GM21528 (cell line): Measurements from ENCODE around the gene CDCA4.
"Not testable (repeated sequence)": the region's sequence is repeated elsewhere in the genome, so short reads cannot be mapped to it uniquely, and the experiment has no call there.

Experiments used
- ATAC-seq: cut with Tn5 transposase; IDR thresholded peaks from one replicate; pipeline ENCODE4 v1.9.1; 2021; ENCODE audit warnings: mild to moderate bottlenecking, moderate library complexity; ENCODE audit not compliant: unreplicated experiment, low FRiP score

The CDCA4 gene

DNA sequence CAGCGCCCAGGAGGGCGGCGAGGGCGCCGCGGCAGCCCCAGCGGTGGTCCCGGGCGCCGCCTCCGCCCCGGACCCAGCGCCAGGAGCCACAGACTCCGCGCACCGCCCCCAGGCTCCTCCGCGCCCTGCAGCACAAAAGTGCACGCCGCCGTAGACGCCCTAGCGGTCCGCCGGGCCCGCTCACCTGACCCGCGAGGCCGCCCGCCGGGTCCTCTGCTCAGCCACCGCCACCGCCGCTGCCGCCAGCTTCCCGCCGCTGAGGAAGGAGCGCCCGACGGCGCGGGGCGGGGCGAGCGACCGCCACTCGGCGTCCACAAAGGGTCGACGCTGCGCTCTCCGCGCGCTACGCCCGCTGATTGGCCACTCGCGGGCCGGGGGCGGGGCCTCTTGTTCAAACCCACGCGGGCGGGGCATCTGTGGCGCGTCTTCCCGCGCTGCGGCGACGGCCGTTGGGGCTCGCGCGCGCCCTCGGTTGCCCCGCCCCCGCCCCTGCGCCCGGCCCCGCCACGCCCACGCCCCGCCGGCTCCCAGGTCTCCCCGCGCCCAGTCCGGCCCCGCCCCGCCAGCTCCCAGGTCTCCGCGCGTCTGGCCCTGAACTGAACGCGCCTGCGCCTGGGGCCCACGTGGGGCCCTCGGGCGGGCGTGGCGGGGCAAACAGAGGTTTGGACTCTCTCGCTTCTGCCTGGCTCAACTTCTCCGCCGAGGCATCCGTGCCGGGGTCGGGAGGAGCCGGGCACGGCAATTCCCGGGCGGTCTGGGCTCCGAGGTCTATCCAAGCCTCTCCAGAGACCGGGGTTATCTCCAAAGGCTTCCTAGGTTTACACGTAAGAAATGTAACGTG is at the start of gene CDCA4:
Gene CDCA4 (minus strand): TSS at position 269 of the 841 bp plus-strand sequence. CDS start 9,154 bp downstream, outside the sequence.
- peak; percentile 73 for ATAC-seq

DNA sequence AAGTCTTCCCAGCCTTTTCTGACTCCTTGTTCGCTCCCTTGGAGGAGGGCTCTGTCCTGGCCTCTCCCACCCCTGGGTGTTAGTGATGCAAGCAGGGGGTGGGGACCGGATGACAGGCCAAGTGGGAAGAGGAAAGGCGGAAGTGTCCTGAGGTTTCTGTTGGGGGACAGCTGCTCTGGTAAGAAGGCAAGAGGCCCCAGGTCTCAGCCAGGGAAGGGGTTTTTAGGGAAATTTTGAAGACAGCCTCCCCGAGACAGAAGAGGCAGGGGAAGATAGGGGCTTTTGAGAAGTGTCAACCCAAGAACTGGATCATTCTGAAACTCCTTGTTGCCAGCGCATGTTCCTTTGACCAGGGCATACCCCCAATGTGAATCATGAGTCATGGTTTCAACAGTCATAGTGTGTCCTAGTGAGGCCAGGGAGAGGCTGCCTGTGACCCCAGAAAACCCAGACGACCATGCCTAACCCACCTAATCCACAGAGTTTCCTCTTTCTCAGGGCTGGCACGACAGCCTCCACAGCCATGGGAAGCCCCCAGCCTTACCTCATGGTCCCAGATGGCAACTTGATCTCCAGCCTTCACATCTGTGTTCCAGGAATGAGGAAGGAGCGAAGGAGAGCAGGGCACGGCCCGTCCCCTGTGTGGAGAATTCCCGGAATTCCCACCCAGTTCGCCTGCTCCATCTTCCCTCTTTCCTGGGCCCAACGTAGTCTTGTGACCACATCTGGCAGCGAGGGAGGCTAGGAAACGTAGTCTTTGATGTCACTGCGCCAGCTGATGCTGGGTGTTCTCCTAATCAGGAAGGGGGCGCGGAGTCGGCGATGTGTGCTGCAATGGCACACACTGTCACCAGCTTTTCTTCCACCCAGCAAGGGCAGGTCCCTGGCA is 49.2 kb upstream of the CDCA4 start:
- peak; percentile 33 for ATAC-seq

DNA sequence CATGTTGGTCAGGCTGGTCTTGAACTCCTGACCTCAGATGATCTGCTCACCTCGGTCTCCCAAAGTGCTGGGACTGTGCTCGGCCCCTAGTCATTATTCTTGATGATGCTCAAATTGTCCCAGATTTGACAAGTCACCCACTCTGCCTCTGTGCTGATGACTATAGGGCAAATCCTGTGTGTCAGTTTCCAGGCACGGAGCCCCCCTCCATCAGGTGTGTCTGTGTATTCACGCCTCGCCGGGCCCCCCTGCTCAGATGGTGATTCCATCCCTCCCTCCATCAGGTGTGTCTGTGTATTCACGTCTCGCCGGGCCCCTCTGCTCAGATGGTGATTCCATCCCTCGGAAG is 48.6 kb upstream of the CDCA4 start:
- ATAC-seq, result no peak

DNA sequence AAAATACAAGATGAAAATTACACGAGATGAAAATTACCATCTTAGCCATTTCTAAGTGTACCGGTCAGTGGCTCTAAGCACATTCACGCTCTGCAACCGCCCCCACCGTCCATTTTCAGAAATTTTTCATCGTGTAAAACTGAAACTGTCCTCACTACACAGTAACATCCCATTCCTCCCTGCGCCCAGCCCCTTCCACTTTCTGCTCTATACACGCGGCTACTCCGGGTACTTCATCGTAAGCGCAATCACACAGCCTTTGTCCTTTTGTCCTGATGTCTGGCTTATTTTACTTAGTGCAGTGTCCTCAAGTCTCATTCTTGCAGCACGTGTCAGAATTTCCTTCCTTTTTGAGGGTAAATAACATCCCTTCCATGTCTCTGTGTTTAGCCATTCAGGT is 47.9 kb upstream of the CDCA4 start:
- ATAC-seq, result no peak

DNA sequence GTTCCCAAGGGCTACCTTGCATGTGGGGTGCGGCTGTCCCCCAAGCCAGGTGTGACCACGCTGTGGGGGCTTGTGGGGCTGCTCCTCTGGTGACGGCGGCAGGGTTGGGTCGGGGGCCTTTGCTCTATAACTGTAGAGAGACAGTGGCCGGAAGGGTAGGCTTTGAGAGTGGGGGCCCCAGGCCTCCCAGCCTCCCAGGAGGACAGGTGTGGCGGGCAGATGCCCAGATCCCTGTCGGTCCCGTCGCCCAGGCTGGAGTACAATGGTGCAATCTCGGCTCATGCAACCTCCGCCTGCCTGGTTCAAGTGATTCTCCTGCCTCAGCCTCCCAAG is 47.1 kb upstream of the CDCA4 start:
- no peak for ATAC-seq

DNA sequence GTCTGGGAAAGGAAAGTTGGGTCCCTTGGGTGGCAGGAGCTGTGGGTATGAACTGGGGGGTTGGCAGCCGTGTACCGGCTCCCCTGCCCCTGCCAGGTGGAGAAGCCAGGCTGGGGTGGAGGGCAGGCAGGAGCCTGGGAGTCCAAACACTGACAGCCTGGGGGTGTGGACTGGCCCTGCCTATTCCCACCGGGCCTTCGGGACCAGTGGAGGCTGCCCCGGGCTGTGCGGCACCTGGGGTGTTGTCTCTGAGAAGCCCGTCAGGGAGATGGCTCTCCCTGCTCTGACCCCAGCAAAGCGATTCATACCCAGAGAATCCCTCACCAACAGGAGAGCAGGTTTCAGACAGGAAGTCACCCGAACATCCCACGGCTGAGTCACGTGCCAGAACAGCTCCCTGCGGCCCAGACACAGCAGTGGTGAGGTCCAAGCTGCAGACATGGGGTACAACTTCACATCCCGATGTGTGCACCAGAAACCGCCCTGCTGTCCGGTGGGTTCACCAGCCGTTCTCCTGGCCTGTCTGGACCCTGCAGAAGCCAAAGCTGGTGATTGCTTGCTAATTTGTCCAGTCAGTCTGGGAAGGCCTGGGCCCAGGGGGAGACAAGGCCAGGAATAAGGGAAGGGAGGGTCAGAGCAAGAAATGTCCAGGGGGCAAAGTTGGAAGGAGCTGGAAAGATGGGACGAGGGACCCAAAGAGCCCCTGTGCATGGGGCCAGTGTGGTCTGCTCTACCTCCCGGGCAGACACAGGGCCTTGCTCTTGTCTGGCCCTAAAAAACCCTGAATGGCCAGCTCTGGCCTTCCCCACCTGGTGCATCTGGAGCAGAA is 46.5 kb upstream of the CDCA4 start:
- no peak for ATAC-seq

DNA sequence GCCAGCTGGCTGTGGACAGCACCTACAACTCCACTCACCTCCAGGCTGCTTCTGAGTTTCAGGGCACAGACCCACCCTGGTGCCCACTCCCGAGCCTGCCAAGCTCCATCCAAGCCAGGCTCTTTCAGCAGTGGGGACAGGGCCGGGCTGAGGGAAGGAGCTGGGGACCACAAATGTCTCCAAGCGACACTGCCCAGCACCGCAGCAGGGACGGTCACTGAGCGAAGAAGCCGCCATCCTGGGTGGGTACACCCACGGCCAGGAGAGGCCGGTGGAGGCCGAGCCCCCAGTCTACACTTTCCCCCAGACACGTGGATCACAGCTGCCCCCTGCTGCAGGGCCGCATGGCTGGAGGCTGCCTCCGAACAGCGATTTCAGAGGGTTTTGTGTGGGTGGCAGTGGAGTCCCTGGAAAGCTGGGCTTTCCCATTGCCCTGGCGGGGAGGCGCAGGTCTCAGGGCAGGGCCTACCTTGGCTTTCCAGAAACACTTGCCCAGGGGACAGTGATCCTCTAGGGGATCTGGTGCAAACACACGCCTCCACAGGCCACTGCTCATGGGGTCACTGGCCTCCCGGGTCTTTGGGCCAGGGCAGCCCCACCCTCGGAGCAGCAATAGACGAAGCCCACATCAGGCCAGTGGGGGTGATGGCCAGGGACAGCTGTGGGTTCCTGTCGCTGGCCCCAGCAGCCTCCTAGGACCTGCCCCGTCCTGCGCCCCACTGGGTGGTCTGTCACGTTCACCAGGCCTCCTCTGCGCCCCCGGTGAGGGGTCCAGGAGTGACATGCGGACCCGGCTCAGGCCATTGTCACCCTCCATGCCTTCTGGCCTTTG is 45.6 kb upstream of the CDCA4 start:
- no peak for ATAC-seq

DNA sequence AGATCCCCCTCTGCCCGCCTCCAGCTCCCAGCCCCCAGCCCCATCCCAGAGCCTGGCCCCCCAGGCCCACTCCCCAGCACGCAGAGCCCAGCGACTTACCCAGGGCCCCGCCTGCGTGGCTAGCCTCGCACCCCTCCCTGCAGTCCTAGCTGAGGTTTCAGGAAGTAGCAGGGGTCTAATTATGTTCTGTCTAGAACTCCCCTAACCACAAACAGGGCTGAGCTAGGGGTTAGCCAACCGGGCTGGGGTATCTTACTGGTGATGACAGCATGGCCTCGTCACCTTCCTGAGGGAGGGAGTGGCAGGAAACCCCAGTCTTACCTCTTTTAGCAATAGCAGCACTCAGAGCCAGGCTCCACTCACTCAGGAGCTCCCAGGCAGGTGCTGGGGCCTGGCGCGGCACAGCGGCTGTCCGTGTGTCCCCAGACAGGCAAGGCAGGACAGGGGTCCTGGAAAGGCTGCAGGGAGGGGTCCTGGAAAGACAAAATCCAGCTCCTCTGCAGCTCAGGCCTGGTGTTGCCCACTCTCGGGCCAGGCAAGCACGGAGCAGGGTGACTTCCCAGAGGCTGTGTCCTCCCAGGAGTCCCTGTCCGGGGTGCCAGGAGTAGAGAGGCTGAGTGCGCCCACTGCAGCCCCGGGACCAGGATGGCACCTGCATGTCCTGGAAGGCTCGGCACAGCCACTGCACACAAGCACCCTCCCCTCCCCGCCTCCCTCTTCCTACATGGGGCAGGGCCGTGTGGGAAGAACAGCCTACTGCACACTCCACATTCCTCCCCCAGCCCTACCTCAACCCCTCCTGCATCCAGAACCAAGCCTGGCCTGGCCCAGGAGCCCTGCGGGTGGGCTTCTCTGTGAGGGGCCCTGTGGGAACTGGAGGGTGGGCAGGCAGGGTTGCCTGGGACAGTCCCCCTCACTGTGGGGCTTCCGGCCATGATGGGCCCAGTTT is 44.7 kb upstream of the CDCA4 start, which contains the start of gene GPR132:
Gene GPR132 (minus strand): TSS at position 151 of the 949 bp plus-strand sequence. CDS start 10,010 bp downstream, outside the sequence.
- ATAC-seq, result peak; percentile 48

DNA sequence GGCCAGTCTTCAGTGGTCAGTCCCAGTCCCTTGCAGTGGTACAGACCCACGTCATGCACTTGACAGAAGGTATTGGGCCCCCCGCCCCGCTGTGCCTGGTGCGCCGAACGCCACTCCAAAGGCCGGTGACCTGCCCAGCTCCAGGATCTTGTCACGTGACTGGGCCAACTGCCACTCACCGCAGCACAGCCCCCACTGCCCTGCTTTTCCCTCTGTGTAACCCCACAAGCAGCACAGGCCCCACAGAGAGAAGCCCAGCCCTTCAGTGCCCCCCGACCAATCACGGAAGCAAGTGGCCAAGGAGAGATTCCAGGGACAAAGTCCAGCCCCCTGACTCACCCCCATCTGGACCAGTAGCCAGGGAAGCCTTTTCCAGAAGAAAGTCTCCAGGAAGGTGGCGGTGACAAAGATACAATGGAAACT is 43.8 kb upstream of the CDCA4 start:
- ATAC-seq, result no peak

DNA sequence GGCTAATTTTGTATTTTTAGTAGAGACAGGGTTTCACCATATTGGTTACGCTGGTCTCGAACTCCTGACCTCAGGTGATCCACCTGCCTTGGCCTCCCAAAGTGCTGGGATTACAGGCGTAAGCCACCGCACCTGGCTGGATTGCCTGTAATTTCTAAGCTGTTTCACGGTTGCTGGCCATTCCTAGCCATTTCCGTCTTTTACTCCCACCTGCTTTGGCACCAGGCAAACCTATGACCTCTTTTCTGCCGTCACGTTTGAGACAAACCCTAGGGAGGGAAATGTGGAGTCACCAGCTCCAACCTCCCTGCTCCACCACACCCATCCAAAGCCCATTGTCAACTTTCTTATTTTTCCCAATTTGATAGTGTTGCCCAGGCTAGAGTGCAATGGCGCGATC is 43.1 kb upstream of the CDCA4 start:
- no peak for ATAC-seq

DNA sequence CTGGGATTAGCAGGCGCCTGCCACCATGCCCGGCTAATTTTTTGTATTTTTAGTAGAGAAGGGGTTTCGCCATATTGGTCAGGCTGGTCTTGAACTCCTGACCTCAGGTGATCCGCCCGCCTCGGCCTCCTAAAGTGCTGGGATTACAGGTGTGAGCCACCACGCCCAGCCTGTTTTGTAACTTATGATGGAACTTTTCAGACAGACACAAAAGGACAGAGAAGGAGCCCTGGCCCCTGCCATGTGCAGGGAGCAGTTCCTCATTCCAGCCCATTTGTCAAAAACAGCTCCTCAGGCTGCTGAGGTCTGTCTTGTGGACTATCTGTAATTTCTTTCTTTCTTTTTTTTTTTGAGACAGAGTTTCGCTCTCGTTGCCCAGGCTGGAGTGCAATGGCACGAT is 42.6 kb upstream of the CDCA4 start:
- ATAC-seq, result not testable (repeated sequence)

DNA sequence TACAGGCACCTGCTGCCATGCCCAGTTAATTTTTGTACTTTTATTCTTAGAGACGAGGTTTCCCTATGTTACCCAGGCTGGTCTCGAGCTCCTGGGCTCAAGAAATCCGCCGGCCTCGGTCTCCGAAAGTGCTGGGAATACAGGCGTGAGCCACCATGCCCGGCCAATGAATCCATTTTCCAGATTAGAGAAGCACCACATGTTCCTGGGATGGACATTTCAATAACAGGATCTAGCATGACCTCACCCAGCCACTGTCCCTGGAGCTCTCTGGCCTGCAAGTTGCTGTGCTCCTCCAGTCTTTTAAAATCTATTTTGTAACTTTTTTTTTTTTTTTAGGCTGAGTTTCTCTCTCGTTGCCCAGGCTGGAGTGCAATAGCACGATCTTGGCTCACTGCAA is 42.2 kb upstream of the CDCA4 start:
- ATAC-seq, result no peak

DNA sequence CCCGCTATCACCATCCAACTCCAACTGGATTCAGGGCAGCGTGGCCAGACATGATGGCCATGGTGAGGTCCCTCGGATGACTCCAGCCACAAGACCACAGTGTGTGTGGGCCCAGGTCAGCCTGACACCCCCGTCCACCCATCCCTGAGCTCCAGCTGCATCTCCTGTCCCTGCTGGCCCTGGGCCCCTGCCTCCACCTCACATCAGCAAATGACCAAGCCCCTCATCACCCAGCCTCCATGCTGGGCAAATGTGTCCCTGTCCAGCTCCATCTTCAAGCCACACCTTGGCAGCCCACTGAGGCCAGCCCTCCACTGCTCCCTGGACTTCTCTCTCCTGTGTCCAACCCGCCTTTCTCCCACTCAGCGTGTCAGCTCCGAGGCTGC is 41.2 kb upstream of the CDCA4 start:
- no peak for ATAC-seq

DNA sequence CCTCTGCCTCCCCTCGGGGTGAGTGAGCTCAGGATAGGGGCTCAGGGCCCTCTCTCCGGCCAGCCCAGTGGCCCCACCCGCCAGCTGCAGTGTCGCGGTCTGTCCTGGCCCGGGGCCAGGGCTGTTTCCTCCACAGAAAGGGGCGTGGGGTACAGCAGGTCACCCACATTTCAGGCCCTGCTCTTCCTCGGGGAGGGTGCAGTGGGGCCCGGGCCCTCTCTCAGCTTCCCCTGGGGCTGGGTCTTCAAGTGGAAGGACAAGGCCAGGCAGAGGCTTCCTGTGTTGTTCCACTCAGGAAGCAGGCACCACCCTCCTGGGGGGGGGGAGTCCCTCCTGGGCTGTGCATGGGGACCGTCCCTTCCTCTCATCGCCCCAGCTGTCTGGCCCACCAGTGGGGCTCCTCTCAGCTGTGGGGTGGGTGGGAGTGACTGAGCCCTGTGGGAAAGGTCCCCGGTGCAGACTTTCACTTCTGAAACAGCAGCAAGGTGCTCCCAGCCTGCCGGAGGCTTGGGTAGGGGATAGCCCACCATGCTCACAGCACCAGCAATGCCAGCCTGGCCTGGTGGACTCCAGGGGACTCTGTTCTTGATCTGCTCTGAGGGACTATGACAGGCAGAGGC is 40.7 kb upstream of the CDCA4 start:
- ATAC-seq, result no peak

DNA sequence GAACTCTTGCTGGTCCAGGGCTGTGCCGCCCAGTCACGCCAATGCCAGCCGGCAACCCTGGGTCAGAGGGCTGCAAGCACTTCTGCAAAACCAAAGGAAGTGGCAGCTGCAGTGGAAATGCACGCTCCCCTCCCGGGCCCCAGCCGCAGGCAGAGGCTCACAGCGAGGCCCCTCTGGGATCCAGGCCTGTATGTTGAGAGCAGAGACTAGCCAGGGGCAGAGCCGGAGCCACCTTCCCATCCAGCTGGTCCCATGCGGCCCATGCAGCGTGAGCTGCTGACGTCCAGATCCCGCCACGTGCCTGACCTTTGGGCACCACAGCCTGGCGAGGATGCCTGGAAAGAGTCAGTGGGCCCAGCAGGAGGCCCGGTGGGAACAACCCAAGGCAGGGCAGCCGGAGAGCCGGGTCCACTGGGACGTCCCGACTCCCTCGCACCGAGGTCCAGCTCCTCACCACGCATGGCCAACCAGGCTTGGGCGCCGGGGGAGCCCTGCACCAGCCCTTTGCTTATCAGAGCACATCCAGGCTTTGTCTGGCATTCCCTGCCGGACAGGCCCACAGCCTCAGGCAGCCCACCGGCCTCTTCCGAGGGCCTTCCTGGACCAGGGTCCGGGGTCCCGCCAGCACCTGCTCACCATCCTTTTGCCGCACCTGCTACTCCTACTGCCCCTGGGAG is 40.0 kb upstream of the CDCA4 start:
- ATAC-seq, result no peak

DNA sequence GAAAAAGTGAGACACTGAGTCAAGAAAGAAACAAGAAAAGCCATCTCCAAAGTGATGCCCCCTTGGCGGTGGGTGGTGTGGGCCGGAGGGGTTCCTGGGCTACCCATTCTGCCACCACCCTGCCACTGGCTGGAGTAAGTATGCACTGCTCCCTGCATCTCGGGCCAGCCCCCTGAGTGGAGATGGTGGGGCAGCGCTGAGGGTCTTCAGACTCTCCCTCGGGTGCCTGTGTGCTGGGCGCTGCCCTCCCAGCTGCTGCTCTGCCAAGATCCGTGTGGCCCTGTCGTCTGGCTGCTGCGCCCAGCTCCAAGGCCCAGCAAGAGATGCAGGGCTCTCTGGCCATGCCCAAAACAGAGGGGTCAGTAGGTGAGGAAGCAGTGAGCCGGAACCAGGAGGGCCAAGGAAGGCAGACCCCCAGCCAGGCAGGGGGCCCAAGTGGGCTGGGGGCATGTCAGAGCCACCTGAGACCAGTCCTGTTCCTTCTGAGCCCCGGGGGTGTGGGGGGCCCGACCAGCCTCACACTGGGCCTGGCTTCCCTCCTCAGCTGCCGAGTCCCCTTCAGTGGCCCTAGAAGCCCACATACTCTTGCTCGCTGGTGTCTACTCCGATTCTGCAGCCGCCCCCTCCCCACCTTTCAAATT is 39.2 kb upstream of the CDCA4 start:
- no peak for ATAC-seq
